HG02943 (cell line): Measurements from ENCODE around the gene ELMOD3.
A peak's percentile ranks its signal among the peaks of the same experiment; 100 is the strongest.
"Not testable (repeated sequence)": the region's sequence is repeated elsewhere in the genome, so short reads cannot be mapped to it uniquely, and the experiment has no call there.

Experiments used
- ATAC-seq: cut with Tn5 transposase; IDR thresholded peaks from one replicate; pipeline ENCODE4 v1.9.1; 2021; ENCODE audit warnings: mild to moderate bottlenecking, low read depth, moderate library complexity; ENCODE audit not compliant: unreplicated experiment

ELMOD3 gene

GRCh38 chr2:85398426-85399182 lies 44.0 kb downstream of the ELMOD3 start:
- no peak for ATAC-seq

- ATAC-seq: no peak
Measured at GRCh38 chr2:85399183-85399455, 44.5 kb downstream of the ELMOD3 start.

DNA sequence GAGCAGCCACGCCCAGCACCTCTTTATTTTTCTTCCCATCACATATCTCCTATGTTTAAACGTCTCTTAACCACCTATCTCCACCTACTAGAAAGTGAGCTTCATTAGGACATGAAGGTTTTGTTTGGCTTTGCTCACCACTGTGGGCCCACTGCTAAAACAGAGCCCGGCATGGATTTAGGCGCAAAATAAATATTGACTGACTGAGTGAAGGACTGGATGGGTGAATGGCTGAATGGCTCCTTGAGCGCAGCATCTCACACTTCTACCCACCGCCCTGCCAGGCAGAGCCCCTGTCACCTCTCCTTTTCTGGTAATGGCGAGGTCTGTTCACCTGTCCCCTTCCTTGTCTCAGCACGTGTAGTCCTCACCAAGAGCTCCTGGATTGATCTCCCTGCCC lies 45.5 kb downstream of the ELMOD3 start:
- no peak for ATAC-seq

- ATAC-seq: no peak
Measured at GRCh38 chr2:85400541-85401463, 46.2 kb downstream of the ELMOD3 start.

- ATAC-seq: no peak
Measured at GRCh38 chr2:85401464-85401805, 46.9 kb downstream of the ELMOD3 start.

GRCh38 chr2:85401844-85402243 lies 47.3 kb downstream of the ELMOD3 start:
- no peak for ATAC-seq

GRCh38 chr2:85405201-85406059 lies 50.9 kb downstream of the ELMOD3 start:
- ATAC-seq: no peak

DNA sequence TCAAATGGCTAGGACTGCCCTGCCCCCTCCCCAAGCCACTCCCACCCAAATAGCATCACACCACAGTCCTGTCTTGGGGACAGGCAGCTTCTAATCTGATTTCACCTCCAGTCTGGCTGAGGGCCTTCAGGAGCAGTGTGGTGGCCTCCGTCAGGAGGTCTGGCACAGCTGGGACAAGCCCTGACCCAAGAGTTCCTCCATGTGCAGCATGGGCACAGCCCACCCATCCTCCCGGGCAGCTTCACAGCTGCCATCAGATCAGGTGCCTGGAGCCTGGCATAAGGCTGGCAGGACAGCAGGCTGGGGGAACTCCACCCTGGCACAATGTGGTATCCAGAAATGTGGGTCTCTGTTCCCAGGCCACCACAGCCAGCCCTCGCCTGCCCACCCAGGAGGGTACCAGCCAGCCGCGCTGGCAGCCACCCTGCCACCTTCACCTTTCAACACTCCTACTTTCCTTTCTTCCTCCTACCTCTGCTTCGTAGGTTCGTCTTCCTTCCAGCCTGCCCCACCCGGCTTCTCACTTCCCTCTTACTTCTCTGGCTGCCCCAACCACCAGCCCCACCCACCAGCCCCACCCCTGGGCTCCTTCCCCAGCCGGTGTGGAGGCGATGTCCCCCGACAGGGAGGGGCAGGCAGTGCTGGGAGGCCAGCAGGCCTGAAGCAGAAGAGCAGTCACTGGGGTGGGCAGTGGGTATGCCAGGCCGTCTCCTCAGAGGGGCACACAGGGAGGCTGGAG lies 55.4 kb downstream of the ELMOD3 start, which contains the start of gene CAPG:
CAPG (minus strand) TSS at position 522 of the 739 bp plus-strand sequence. CDS start 8,221 bp downstream, outside the sequence.
- ATAC-seq: no peak

- no peak for ATAC-seq
Measured at GRCh38 chr2:85410584-85411404, 56.2 kb downstream of the ELMOD3 start.

- ATAC-seq: no peak
Measured at GRCh38 chr2:85411405-85411748, 56.8 kb downstream of the ELMOD3 start.

DNA sequence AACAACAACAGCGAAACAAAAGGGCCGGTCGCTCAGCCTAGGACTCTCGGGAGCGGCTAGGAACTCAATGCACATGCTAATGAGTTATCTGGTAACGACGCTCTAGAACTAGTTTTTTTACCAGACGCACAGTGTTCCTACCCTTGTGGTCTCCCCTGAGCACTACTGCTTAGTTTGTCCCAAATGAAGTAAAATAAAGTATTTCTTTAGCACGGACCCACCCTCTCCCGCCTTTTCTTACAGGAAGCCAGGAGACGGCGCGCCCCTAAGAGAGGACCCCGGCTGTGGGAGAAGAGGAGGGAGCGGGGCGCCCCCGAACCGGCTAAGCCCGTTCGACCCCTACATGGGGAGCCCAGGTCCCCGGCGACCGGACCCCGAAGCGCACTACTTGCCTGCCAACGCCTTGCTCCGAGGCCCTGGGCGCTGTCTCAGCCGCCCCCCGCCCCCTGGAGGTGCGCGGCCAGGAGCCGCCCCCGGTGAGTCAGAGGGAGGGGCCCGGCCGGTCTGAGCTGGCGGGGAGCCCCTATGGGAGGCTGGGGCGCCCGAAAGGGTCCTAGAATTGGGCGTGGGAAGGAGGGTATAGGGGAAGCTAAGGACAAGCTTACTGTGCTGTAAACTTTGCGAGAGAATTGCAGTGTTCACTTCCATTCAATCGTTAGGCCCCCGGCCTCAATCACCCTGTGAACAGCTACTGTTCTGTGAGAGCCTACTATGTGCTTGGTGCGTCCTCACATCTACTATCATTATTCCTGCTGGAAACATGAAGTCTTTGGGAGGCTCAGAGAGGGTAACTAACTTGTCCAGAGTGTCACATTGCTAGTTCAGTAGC lies 59.2 kb downstream of the ELMOD3 start:
- ATAC-seq: no peak

DNA sequence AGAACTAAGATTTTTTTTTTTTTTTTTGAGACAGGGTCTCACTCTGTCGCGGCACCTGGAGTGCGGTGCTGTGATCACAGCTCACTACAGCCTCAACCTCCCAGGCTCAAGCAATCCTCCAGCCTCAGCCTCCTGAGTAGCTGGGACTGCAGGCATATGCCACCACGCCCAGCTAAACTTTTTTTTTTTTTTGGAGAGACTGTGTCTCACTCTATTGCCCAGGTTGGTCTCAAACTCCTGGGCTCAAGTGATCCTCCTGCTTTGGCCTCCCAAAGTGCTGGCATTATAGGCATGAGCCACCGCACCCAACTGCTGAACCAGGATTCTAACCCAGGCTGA lies 59.8 kb downstream of the ELMOD3 start:
- ATAC-seq: not testable (repeated sequence)

- no peak for ATAC-seq
Measured at GRCh38 chr2:85414761-85415553, 60.4 kb downstream of the ELMOD3 start.

GRCh38 chr2:85415980-85416650 lies 61.5 kb downstream of the ELMOD3 start:
- no peak for ATAC-seq

DNA sequence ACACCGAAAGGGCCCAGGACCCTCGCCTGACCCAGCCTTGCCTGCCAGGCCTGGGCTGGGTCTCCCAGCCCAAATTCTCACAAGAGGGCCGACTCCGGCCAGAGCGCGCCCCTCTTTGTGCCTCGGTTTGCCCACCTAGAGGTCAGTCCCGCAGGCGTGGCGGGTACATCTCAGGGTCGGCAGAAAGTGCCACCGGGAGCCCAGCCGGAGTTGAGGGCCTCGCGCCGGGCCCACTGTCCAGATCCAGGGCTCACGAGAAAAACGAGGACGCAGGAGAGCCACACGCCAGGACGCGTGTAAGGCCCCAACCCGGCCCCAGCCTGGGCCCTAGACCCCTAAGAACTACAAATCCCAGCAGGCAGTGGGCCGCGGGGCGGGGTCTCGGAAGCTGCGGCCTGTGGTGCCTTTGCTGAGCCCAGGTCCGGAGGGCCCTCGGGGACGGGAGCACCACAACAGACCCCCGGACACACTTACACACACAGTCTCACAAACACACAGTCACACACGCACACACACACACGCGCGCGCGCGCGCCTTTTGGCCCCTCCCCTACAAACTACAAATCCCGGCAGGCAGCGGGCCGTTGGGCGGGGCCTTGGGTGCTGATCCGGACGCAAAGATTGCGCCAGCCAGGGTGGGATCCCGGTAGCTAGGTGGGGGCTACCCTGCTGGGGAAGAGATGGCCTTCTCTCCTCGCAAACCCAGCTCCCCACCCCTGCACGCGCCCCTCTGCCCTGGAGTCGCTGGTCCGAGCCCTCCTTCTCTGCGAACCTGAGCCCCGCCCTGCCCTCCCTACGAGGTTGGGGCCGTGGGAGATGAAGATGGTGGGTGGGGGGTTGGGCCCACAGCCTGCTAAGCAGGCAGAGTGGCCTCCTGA lies 63.8 kb downstream of the ELMOD3 start, which contains the start of gene SH2D6:
SH2D6 (plus strand) TSS at position 583 of the 877 bp plus-strand sequence. CDS start 10,752 bp downstream, outside the sequence.
- peak; percentile 78 for ATAC-seq

DNA sequence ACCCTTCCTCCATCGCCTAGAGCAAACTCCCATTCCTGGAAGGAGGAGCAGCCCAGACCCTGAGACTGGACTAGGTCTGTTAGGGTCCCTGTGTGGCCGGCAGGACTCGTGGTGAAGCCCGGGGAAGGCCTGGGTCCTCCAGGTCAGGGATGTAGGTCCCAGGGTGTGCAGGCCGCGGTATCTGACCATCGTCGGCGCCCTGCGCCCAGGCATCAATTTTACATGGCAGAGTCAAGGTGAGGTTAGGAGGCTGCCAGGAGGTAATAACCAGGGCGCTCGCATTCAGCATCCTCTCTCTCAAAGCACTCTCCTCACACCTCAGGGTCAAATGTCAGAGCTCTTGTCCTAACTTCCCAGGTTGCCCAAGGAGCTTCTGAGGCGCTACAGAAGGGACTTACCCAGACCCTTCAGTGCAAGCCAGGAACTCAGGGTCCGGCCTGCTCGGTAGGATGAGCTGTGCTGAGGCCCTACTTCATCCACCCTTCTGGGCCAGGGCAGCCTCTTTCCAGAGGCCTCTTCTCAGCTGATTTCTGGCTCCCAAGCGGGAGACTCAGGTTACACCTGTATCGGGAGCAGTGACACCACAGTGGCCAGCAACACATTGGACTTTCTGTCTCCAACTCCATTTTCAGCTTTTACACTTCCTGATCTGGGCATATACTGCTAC lies 64.6 kb downstream of the ELMOD3 start:
- ATAC-seq: peak; percentile 2
